Activated B cell treated with CpG ODN at 0.5 μM for 24 hours (primary cell): ENCODE data around the gene SLC3A2. TPM values are rescaled to one million over a fixed set of nuclear protein-coding genes. Genes with fewer than 3 reads are reported as not detected.
"Not testable (repeated sequence)": the region's sequence is repeated elsewhere in the genome, so short reads cannot be mapped to it uniquely, and the experiment has no call there.

Experiments used
- ATAC-seq: fragments of 200-7000 bp; cut with Tn5 transposase; one replicate; pipeline ENCODE4 v1.10.0; 2021; ENCODE audit warnings: low read depth, mild to moderate bottlenecking, moderate library complexity
- CTCF ChIA-PET: fragments of 350-600 bp; sonication (Branson Sonifier 250); formaldehyde crosslinking; loops from one replicate; lab custom pipeline; 2021; ENCODE audit warnings: antibody characterized with exemption; lab: Charles Lee
- POLR2A ChIA-PET: fragments of 350-600 bp; sonication (Branson Sonifier 250); formaldehyde crosslinking; loops from one replicate; lab custom pipeline; 2021; ENCODE audit warnings: antibody characterized with exemption; lab: Charles Lee
- DNase-seq: peaks from one replicate; pipeline ENCODE4 v3.0.0; 2022
- H3K27ac Mint-ChIP-seq: one replicate; pipeline ENCODE4 v1.8.0; 2020; ENCODE audit warnings: mixed read lengths
- H3K27me3 Mint-ChIP-seq: one replicate; pipeline ENCODE4 v1.8.0; 2021; ENCODE audit warnings: mixed read lengths
- H3K36me3 Mint-ChIP-seq: one replicate; pipeline ENCODE4 v1.8.0; 2021; ENCODE audit warnings: low read depth, mixed read lengths
- H3K4me1 Mint-ChIP-seq: one replicate; pipeline ENCODE4 v1.8.0; 2021; ENCODE audit warnings: mixed read lengths
- H3K4me3 Mint-ChIP-seq: one replicate; pipeline ENCODE4 v1.8.0; 2020; ENCODE audit warnings: mild to moderate bottlenecking, mixed read lengths
- H3K9me3 Mint-ChIP-seq: one replicate; pipeline ENCODE4 v1.8.0; 2020; ENCODE audit warnings: mixed read lengths
- intact Hi-C: fragments of 100-400 bp; cut with micrococcal nuclease; formaldehyde crosslinking; loops from one replicate; pipeline ENCODE4 v1.15.1; 2024
- total RNA-seq: library from RNA; stranded (reverse); gene quantifications from 2 replicates; pipeline ENCODE4 v1.2.3, GENCODE V29; 2022
- TF ChIP-seq, protein P1 (sequence below): fragments of 200-600 bp; IDR thresholded peaks from one replicate; pipeline ENCODE4 v1.8.0; 2022; ENCODE audit warnings: antibody characterized with exemption, mild to moderate bottlenecking

The SLC3A2 gene
- total RNA-seq, 1 donor from 2014 or later: 274 TPM

DNA sequence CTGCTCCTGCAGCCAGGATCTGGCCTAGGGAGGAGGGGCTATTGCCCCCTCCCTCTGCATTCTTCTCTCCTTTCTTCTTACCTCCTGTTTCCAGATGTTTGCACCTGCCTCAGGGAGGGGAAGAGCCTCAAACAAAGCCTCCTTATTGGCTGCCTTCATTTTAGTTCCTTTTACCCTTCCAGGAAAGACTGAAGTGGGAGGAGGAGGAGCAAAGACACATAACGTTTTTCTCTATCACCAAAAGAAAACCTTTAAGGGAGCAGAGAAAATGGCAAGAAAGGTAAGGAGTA lies 53.7 kb downstream of the SLC3A2 start:
- DNase-seq: no peak
- Mint-ChIP-seq H3K4me1 (no peaks in the 10 kb centered on the region), H3K4me3 (no peak overlapping the region), H3K27ac (no peak overlapping the region), H3K9me3 (peaks cover 7% of the 10 kb centered on the region), H3K36me3 (no peaks in the 10 kb centered on the region), H3K27me3 (peaks cover 32% of the 10 kb centered on the region)
- TF ChIP-seq, protein P1, sequence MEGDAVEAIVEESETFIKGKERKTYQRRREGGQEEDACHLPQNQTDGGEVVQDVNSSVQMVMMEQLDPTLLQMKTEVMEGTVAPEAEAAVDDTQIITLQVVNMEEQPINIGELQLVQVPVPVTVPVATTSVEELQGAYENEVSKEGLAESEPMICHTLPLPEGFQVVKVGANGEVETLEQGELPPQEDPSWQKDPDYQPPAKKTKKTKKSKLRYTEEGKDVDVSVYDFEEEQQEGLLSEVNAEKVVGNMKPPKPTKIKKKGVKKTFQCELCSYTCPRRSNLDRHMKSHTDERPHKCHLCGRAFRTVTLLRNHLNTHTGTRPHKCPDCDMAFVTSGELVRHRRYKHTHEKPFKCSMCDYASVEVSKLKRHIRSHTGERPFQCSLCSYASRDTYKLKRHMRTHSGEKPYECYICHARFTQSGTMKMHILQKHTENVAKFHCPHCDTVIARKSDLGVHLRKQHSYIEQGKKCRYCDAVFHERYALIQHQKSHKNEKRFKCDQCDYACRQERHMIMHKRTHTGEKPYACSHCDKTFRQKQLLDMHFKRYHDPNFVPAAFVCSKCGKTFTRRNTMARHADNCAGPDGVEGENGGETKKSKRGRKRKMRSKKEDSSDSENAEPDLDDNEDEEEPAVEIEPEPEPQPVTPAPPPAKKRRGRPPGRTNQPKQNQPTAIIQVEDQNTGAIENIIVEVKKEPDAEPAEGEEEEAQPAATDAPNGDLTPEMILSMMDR: no peak
- ChIA-PET CTCF (no interaction called here), POLR2A (no interaction called here)
- no peak for ATAC-seq
- intact Hi-C loops: no loop called here

DNA sequence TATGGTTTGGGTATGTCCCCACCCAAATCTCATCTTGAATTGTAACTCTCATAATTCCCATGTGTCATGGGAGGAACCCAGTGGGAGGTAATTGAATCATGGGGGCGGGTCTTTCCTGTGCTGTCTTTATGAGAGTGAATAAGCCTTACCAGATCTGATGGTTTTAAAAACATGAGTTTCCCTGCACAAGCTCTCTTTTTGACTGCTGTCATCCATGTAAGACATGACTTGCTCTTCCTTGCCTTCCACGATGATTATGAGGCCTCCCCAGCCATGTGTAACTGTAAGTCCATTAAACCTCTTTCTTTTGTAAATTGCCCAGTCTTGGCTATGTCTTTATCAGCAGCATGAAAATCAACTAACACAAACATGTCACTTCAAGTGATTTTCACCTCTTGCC lies 56.8 kb downstream of the SLC3A2 start:
- POLR2A ChIA-PET, CTCF ChIA-PET, H3K4me3 Mint-ChIP-seq, intact Hi-C loops, ATAC-seq, H3K27ac Mint-ChIP-seq, H3K4me1 Mint-ChIP-seq, H3K36me3 Mint-ChIP-seq, H3K9me3 Mint-ChIP-seq, DNase-seq: not testable (repeated sequence)
- H3K27me3 Mint-ChIP-seq: peaks cover 13% of the 10 kb centered on the region

Other genes starting within 250 kb of the SLC3A2 start
- gene GANAB, start 234.3 kb upstream of the SLC3A2 start, total RNA-seq: 187 and 189 TPM in 2 replicates
- gene INTS5, start 227.6 kb upstream of the SLC3A2 start, total RNA-seq: 24.9 and 27.6 TPM in 2 replicates
- 107 and 120 TPM in 2 replicates for gene C11orf98, start 215.7 kb upstream of the SLC3A2 start, total RNA-seq
- gene CSKMT, start 215.6 kb upstream of the SLC3A2 start, total RNA-seq: 50.5 and 52.1 TPM in 2 replicates
- gene UQCC3, start 209.2 kb upstream of the SLC3A2 start, total RNA-seq: 8.3 and 9.4 TPM in 2 replicates
- gene LBHD1, start 208.6 kb upstream of the SLC3A2 start, total RNA-seq: 19.1 and 24.9 TPM in 2 replicates
- 204 and 205 TPM in 2 replicates for gene UBXN1, start 201.8 kb upstream of the SLC3A2 start, total RNA-seq
- 0.13 and 0.17 TPM in 2 replicates for gene LRRN4CL, start 191.4 kb upstream of the SLC3A2 start, total RNA-seq
- gene BSCL2, start 173.5 kb upstream of the SLC3A2 start, total RNA-seq: 18.6 and 27.8 TPM in 2 replicates
- 1.8 and 2.7 TPM in 2 replicates for gene GNG3, start 173.2 kb upstream of the SLC3A2 start, total RNA-seq
- gene HNRNPUL2, start 153.4 kb upstream of the SLC3A2 start, total RNA-seq: 58.2 and 63.9 TPM in 2 replicates
- 35.5 and 44.0 TPM in 2 replicates for gene TTC9C, start 152.4 kb upstream of the SLC3A2 start, total RNA-seq
- gene ZBTB3, start 126.7 kb upstream of the SLC3A2 start, total RNA-seq: 17.6 and 19.9 TPM in 2 replicates
- gene POLR2G, start 119.3 kb upstream of the SLC3A2 start, total RNA-seq: 109 and 116 TPM in 2 replicates
- 32.9 and 38.6 TPM in 2 replicates for gene TAF6L, start 109.5 kb upstream of the SLC3A2 start, total RNA-seq
- gene TMEM179B, start 93.5 kb upstream of the SLC3A2 start, total RNA-seq: 34.9 and 47.7 TPM in 2 replicates
- gene TMEM223, start 88.9 kb upstream of the SLC3A2 start, total RNA-seq: 13.0 and 15.0 TPM in 2 replicates
- 89.1 and 91.6 TPM in 2 replicates for gene NXF1, start 75.5 kb upstream of the SLC3A2 start, total RNA-seq
- 58.4 and 71.5 TPM in 2 replicates for gene STX5, start 48.8 kb upstream of the SLC3A2 start, total RNA-seq
- gene TEX54, start 48.1 kb upstream of the SLC3A2 start, total RNA-seq: 0.55 TPM in 1 of 2 replicates, not detected in the other
- 95.9 and 124 TPM in 2 replicates for gene WDR74, start 41.3 kb upstream of the SLC3A2 start, total RNA-seq
- gene CHRM1, start 40.5 kb downstream of the SLC3A2 start, total RNA-seq: not detected in 2 replicates
- not detected in 2 replicates for gene SLC22A6, start 104.1 kb downstream of the SLC3A2 start, total RNA-seq
- gene SLC22A8, start 134.9 kb downstream of the SLC3A2 start, total RNA-seq: not detected in 2 replicates